GM18508 (cell line): ENCODE data around the gene RASAL1.
A peak's percentile ranks its signal among the peaks of the same experiment; 100 is the strongest.

Experiments
- ATAC-seq: cut with Tn5 transposase; IDR thresholded peaks from one replicate; pipeline ENCODE4 v1.9.1; 2021; ENCODE audit warnings: moderate number of reproducible peaks; ENCODE audit not compliant: insufficient read depth, unreplicated experiment

RASAL1 gene

GRCh38 chr12:113081873-113082272 is 53.7 kb downstream of the RASAL1 start:
- ATAC-seq = no peak

GRCh38 chr12:113077859-113078255 is 57.7 kb downstream of the RASAL1 start:
- ATAC-seq = no peak

GRCh38 chr12:113077057-113077858 is 58.3 kb downstream of the RASAL1 start:
- no peak for ATAC-seq

- ATAC-seq = peak; percentile 86
These were observed 60.4 kb downstream of the RASAL1 start for GRCh38 chr12:113075137-113075683.

GRCh38 chr12:113073586-113073985 is 62.0 kb downstream of the RASAL1 start:
- no peak for ATAC-seq

GRCh38 chr12:113072136-113072535 is 63.4 kb downstream of the RASAL1 start:
- no peak for ATAC-seq

GRCh38 chr12:113071135-113072112 is 64.1 kb downstream of the RASAL1 start:
- no peak for ATAC-seq

- no peak for ATAC-seq
These were observed 65.2 kb downstream of the RASAL1 start for GRCh38 chr12:113070117-113070906.

- no peak for ATAC-seq
These were observed 65.8 kb downstream of the RASAL1 start for GRCh38 chr12:113069751-113070116.

- no peak for ATAC-seq
These were observed 66.4 kb downstream of the RASAL1 start for GRCh38 chr12:113069149-113069548.

GRCh38 chr12:113067987-113068935 is 67.3 kb downstream of the RASAL1 start:
- no peak for ATAC-seq

- no peak for ATAC-seq
These were observed 68.7 kb downstream of the RASAL1 start for GRCh38 chr12:113066813-113067400.

GRCh38 chr12:113065126-113066007 is 70.2 kb downstream of the RASAL1 start:
- ATAC-seq = no peak

- no peak for ATAC-seq
These were observed 71.0 kb downstream of the RASAL1 start for GRCh38 chr12:113064395-113065125.

- no peak for ATAC-seq
These were observed 71.9 kb downstream of the RASAL1 start for GRCh38 chr12:113063396-113064350.
